NCI-H82 (cell line): ENCODE results near the gene FIBCD1.

Experiments used
- DNase-seq: peaks from one replicate; lab custom pipeline; 2025; lab: John Stamatoyannopoulos, UW

FIBCD1 gene

DNA sequence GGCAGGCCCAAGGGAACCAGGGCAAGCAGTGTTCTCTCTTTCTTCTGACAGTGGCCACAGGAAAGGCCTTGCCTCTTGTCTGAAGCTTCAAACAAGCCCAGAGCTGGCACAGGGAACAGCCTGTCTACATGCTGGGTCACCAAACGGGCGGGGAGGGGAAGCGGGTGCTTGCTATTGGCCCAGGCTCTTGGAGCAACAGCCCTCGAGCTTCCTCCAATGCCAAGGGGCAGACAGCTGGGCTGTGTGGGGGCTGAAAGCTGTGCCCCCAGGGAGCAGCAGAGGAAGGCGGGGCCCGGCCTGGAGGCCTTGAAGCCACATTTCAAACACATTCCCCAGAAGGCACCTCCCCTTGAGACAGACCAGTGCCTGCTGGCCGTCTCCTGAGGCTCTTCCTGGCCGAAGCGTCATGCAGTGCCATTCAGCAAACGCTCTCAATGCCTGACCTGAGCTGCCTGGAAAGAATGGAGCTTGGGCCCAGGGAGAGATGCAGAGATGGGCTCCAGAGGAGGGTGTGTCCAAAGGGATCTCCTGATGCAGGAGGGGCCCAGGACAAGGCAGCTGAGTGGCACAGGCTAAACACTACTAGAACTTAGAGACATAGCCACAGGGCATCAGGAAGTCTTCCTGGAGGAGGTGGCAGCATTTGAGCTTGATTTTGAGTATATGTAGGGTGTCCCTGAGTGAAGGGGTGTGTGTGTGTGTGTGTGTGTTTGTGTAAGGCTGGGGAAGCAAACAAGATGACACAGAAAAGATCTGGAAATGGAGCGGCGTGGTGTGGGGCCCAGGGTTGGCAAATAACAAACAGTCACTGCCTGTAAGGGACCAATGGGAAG lies 2.5 kb downstream of the FIBCD1 start:
- DNase-seq = peak; percentile 51

DNA sequence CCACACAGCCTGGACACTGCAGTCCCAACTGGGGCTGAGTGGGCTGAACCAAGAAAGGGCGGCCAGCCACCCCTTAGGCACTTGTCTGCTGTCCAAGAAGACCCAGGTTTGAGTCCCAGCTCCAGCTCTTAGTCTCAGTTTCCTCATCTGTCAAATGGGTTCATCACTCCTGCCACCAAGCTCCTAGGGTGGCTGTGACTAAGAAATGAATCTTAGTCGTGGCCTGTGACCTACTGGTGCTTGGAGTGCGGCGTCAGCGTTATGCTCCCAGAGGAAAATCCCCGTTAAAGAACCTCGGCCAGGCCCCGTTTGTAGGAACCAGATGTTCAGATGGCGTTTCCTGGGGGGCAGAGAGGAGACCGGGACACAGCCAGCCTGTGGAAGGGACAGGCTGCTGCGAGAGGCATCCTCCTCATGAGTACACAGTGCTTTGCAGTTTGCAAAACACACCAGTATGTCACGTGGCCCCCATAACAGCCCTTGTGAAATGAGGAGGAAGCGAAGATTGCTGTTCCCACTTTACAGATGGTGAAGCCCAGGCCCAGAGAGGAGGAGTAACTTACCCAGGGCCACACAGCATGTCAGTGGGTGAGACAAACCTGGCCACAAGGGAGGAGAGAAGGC lies 3.3 kb downstream of the FIBCD1 start:
- no peak for DNase-seq

DNA sequence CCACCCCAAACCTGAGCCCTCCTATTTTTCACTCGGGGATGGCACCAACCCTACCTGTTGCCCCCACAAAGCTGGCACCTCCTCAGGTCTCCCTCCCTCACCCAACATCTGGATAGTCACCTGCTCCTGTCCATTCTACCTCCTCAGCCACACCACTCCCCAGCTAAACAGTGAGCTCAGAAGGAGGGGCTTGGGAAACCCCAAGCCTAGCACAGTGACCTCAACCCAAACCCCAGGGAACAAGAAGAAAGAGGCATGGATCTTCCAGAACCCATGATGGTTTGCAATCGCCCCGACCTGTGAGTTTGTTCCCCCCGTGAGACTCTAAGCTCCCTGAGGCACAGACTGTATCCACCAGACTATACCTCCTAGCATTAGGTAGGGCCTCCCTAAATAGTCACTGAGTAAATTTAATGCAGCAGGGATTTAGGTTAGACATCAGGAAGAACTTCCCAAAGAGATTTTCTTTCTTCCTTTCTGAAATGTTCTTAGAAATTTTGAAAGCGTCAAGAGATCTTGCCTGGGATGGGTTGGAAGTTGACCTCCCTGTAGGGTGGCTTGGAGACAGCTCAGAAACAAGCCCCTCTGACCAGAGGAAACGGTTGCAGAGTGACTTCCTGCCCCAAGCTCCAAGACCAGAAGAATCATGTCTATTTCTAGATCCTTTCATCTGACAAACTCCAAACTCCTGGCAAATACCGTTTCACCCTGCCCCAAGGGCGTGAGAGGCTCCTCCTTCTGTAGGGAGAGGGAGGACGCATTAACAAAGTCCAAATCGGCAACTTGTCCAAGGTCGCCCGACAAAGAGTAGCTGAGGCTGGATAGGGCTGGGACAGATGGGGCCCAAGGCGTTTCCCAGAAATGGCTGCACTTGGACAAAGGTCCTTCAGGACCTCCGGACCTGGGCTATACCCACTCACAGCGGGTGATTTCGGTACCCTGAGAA lies 4.1 kb downstream of the FIBCD1 start:
- DNase-seq = no peak

GRCh38 chr9:130934246-130934645 lies 4.8 kb downstream of the FIBCD1 start:
- DNase-seq = no peak

DNA sequence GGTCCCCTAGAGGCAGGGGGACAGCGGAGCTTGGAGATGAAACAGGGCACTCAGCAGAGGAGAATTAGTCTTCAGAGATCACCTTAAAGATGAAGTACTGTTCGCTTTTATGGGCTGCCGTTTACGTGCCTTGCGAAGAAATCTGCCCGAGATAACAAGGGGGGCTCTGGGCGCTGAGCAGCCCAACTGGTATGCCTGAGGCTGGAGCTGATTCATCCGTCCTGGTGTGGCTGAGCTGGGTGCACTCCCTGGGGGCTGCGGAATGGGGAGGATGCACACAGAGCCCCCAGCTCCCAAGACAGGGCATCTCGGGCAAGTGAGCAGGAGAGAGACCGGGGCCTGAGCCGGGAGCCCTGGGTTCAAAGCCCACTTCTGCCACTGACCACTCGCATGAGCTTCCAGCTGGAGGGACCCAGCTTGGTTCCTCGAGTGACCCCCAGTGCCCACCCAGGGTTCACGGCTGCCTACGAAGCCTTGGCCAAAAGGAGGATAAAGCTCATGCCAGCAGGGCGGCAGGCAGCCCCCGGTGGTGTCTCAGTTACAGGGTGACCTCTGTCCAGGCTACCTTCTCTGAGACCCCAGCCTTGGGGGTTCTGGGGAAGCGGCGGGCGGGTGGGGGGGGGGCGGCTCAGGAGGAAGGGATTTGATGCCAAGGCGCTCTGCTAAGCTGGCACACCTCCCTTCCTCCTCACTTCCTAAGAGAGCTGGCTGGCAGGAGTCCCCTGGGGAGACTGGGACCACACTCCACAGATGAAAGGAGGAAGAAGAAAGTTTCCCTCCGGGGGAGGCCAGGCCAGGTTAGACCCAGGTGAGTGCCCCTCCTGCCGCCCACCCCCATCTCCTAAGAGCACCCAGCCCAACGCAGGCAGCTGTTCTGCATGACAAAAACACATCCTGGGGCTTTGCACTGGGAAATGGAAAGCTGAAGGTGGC lies 5.7 kb downstream of the FIBCD1 start:
- DNase-seq = no peak

GRCh38 chr9:130932255-130933079 lies 6.6 kb downstream of the FIBCD1 start:
- peak; percentile 33 for DNase-seq

- DNase-seq = no peak
Observed at GRCh38 chr9:130931508-130932254, 7.4 kb downstream of the FIBCD1 start.

GRCh38 chr9:130930804-130931349 lies 8.2 kb downstream of the FIBCD1 start:
- no peak for DNase-seq

- DNase-seq = no peak
Observed at GRCh38 chr9:130930132-130930803, 8.8 kb downstream of the FIBCD1 start.

DNA sequence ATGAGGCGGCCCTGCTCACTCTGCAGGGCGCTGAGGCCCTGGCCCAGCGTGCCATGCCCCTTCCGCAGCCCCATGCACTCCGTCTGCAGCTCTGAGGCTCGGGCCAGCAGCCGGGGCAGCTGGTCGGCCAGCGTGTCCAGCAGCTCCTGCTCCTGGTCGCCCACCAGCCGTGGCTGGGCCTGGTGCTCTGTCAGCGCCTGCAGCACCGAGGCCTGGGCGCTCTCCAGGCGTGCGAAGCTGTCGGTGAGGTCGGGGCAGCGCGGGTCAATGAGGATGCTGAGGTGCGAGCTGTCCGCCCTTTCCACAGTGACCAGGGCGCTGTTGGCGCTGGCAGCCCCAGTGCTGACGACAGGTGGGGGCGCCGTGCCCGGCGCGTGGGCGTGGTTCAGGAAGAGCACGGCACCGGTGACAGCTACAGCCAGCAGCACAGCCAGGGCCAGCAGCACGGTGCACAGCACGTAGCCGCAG lies 9.4 kb downstream of the FIBCD1 start:
- DNase-seq = no peak

GRCh38 chr9:130927995-130928900 lies 10.8 kb downstream of the FIBCD1 start:
- peak; percentile 38 for DNase-seq

GRCh38 chr9:130927338-130927737 lies 11.7 kb downstream of the FIBCD1 start:
- DNase-seq = no peak

GRCh38 chr9:130925050-130925678 lies 13.9 kb downstream of the FIBCD1 start:
- DNase-seq = no peak

GRCh38 chr9:130924448-130924788 lies 14.6 kb downstream of the FIBCD1 start:
- no peak for DNase-seq

DNA sequence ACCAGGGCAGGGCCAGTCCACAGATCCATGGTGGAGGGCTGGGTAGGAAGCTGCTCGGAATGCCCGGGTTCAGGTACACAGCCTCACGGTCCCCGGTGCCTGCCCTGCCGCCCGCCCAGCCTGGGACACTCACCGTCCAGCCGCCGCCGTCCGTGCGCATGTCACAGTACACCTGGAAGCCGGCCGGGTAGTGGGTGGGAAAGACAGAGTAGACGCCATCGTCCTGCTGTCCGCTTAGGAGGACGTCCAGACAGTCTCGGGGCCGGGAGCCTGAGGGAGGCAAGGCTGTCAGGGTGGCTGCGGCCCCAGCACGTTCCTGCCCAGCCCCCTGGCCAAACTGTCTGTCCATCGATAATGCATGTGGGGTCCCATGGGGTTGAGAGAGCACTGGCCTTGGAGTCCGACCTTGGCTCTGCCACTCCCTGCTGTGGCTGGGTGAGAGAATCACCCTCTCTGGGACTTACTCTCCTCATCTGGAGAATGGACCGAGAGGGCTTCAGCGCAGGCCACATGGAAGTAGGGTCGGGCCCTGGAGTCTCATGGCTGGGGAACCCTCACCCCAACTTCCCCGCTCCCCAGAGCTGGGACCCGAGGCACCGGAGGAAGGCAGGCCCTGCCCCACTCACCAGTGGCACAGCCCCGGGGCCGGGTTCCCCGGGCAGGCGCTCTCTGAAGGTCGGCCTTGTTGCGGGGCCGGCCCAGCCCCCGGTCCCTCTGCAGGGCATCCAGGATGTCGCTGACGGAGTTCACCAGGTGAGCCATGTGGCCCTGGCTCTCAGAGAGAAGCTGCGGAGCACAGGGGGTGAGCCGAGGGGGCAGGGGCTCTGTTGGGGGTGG lies 15.2 kb downstream of the FIBCD1 start:
- DNase-seq = no peak

DNA sequence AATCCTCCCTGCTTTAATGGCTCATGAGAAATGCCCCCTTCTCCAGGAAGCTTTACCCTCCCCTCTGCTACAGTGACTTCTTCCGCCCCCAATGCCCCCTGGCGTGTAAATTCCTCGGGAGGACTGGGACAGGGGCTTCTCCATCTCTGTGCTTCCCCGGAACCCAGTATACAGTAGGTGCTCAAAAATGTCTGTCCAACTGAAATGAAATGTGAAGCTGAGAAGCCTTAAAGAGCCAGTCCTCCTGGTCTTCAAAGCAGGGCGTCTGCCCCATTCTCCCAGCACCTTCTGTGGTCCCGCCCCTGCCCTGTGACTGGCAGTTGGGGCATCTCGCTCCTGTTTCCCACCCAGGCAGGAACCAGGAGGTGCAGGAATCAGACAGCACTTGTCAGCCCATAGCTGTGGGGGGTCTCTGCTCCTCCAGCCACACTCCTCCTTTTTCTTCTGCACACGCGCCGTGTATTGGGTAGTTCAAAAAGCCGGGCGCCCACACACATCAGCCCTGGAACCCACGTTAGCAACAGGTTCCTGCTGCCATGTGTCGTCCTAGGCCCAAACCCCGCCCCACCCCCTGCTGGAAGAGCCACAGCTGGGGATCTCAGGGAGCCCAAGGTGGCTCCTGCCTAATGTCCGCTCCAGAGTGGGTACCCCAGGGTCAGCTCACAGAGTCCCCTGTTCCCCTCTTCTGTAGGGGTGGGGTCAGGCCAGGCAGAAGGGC lies 16.0 kb downstream of the FIBCD1 start:
- no peak for DNase-seq
